HCT116 (cell line): ENCODE results near the gene MYLK4. TPM values are rescaled to one million over a fixed set of nuclear protein-coding genes. Genes with fewer than 3 reads are reported as not detected.

ENCODE experiments used
- ATAC-seq: fragments of 200-7000 bp; cut with Tn5 transposase; 2 replicates; pipeline ENCODE4 v1.9.1; 2020; ENCODE audit warnings: mild to moderate bottlenecking, moderate library complexity
- BruUV-seq: library from RNA; stranded (reverse); fragments of 400-500 nt; replicated peaks from 2 replicates; lab custom pipeline; 2021; lab: Mats Ljungman, UMichigan
- CTCF ChIA-PET: fragments of 300-600 bp; sonication (Branson Sonifier 250); formaldehyde crosslinking; loops from one replicate; lab custom pipeline; 2021; ENCODE audit warnings: antibody characterized with exemption; lab: Charles Lee
- POLR2A ChIA-PET: fragments of 300-600, 350-600 bp; sonication (Branson Sonifier 250); formaldehyde crosslinking; loops from one replicate; lab custom pipeline; 2021; ENCODE audit warnings: antibody characterized with exemption; lab: Charles Lee
- RAD21 ChIA-PET, 2 experiments: fragments of 300-600 bp; sonication (Branson Sonifier 250); formaldehyde crosslinking; loops; one replicate each; lab custom pipeline; 2023; ENCODE audit warnings: low total read pairs in 2 of 2; ENCODE audit not compliant: uncharacterized antibody in 2 of 2, unreplicated experiment in 2 of 2, low non-redundant PET in 1 of 2; lab: Charles Lee
- DNase-seq: peaks from one replicate; pipeline ENCODE4 v3.0.0-alpha.2; 2010; ENCODE audit warnings: low read depth, low spot score
- H2AFZ ChIP-seq: fragments of 200-600 bp; shearing (Covaris generic), sonication (generic); 2 replicates; pipeline ENCODE4 v1.6.1; 2017; ENCODE audit warnings: low read depth, mixed run types, mixed read lengths, antibody characterized with exemption, low read length; ENCODE audit not compliant: poor library complexity, severe bottlenecking
- H3K27ac ChIP-seq: 2 replicates; pipeline ENCODE4 v1.5.1; 2012; ENCODE audit warnings: low read depth, low read length
- H3K27me3 ChIP-seq: fragments of 200-600 bp; sonication (generic); 2 replicates; pipeline ENCODE4 v1.6.1; 2016; ENCODE audit warnings: mixed run types, low read length, mixed read lengths; ENCODE audit not compliant: insufficient read depth
- H3K36me3 ChIP-seq, 2 experiments: fragments of 200-500 bp in 1 of 2; fragments of 200-600 bp in 1 of 2; sonication (Bioruptor generic) in 1 of 2; sonication (generic) in 1 of 2; 2 replicates each; pipeline versions ENCODE4 v1.5.1 to v1.6.1; 2014 to 2016; ENCODE audit warnings: low read length in 2 of 2, inconsistent platforms in 1 of 2, mixed read lengths in 1 of 2, mixed run types in 1 of 2; ENCODE audit not compliant: insufficient read depth in 2 of 2, control insufficient read depth in 1 of 2
- H3K4me1 ChIP-seq, 2 experiments: fragments of 200-600 bp in 1 of 2; sonication (generic) in 1 of 2; 2 replicates each; pipeline versions ENCODE4 v1.5.1 to v1.6.1; 2012 to 2017; ENCODE audit warnings: low read length in 2 of 2, inconsistent platforms in 1 of 2, mild to moderate bottlenecking in 1 of 2, mixed read lengths in 1 of 2, mixed run types in 1 of 2, moderate library complexity in 1 of 2; ENCODE audit not compliant: insufficient read depth in 2 of 2, control insufficient read depth in 1 of 2
- H3K4me2 ChIP-seq: fragments of 200-600 bp; sonication (generic); 2 replicates; pipeline ENCODE4 v1.6.1; 2017; ENCODE audit warnings: mixed run types, low read length, mixed read lengths
- H3K4me3 ChIP-seq, 2 experiments: fragments of 200-600 bp in 1 of 2; sonication (generic) in 1 of 2; replicated peaks in 1 of 2; 2 replicates each; pipeline ENCODE4 v1.5.1; 2011 to 2016; ENCODE audit warnings: low read length in 2 of 2, control low read depth in 1 of 2, low read depth in 1 of 2, mild to moderate bottlenecking in 1 of 2, mixed read lengths in 1 of 2, mixed run types in 1 of 2
- H3K79me2 ChIP-seq: fragments of 200-600 bp; sonication (generic); 2 replicates; pipeline ENCODE4 v1.6.1; 2017; ENCODE audit warnings: mild to moderate bottlenecking, mixed run types, low read length, moderate library complexity, mixed read lengths; ENCODE audit not compliant: insufficient read depth
- H3K9ac ChIP-seq: fragments of 200-600 bp; sonication (generic); 2 replicates; pipeline ENCODE4 v1.6.1; 2016; ENCODE audit warnings: low read length, mixed read lengths
- H3K9me2 ChIP-seq: fragments of 200-600 bp; sonication (generic), shearing (Covaris generic); 2 replicates; pipeline ENCODE4 v1.6.1; 2017; ENCODE audit warnings: mixed run types, mild to moderate bottlenecking, moderate library complexity; ENCODE audit not compliant: insufficient read depth
- H3K9me3 ChIP-seq, 2 experiments: fragments of 200-500 bp in 1 of 2; fragments of 200-600 bp in 1 of 2; sonication (Bioruptor generic) in 1 of 2; sonication (generic) in 1 of 2; 2 replicates each; pipeline ENCODE4 v1.6.1; 2014 to 2017; ENCODE audit warnings: low read length in 2 of 2, mixed read lengths in 2 of 2, inconsistent platforms in 1 of 2, low read depth in 1 of 2, mild to moderate bottlenecking in 1 of 2, mixed run types in 1 of 2, moderate library complexity in 1 of 2; ENCODE audit not compliant: control insufficient read depth in 1 of 2, insufficient read depth in 1 of 2
- H4K20me1 ChIP-seq: fragments of 200-600 bp; sonication (generic), shearing (Covaris generic); 2 replicates; pipeline ENCODE4 v1.6.1; 2017; ENCODE audit warnings: mixed run types, mild to moderate bottlenecking, moderate library complexity; ENCODE audit not compliant: insufficient read depth
- CBX3 ChIP-seq: IDR thresholded peaks from 2 replicates; pipeline ENCODE4 v1.6.1; 2012; ENCODE audit warnings: low read depth
- CEBPB ChIP-seq: IDR thresholded peaks from 2 replicates; pipeline ENCODE4 v1.6.1; 2012; ENCODE audit warnings: low read depth
- CTCF ChIP-seq, 3 experiments: fragments of 200-600 bp in 1 of 3; sonication (generic) in 1 of 3; IDR thresholded peaks in 2 of 3; conservative IDR thresholded peaks in 1 of 3; 2 replicates each; pipeline ENCODE4 v1.5.1; 2012 to 2017; ENCODE audit warnings: low read depth in 2 of 3, low read length in 2 of 3, antibody characterized with exemption in 1 of 3, borderline replicate concordance in 1 of 3, control low read depth in 1 of 3, mild to moderate bottlenecking in 1 of 3, mixed read lengths in 1 of 3, mixed run types in 1 of 3, moderate library complexity in 1 of 3; ENCODE audit not compliant: insufficient read depth in 1 of 3
- EGR1 ChIP-seq: IDR thresholded peaks from 2 replicates; pipeline ENCODE4 v1.6.1; 2012; ENCODE audit warnings: low read depth
- EZH2 ChIP-seq: fragments of 200-600 bp; sonication (generic); IDR thresholded peaks from 2 replicates; pipeline ENCODE4 v1.6.1; 2017; ENCODE audit warnings: antibody characterized with exemption, mixed run types
- EZH2phosphoT487 ChIP-seq: fragments of 200-600 bp; IDR thresholded peaks from 2 replicates; pipeline ENCODE4 v1.6.1; 2018; ENCODE audit warnings: antibody characterized with exemption, borderline replicate concordance
- FOSL1 ChIP-seq: IDR thresholded peaks from 2 replicates; pipeline ENCODE4 v1.6.1; 2012; ENCODE audit warnings: low read depth
- MAX ChIP-seq: IDR thresholded peaks from 2 replicates; pipeline ENCODE4 v1.6.1; 2012
- POLR2AphosphoS5 ChIP-seq: IDR thresholded peaks from 2 replicates; pipeline ENCODE4 v1.6.1; 2011; ENCODE audit warnings: mild to moderate bottlenecking, low read depth, low read length, moderate library complexity
- RAD21 ChIP-seq: IDR thresholded peaks from 2 replicates; pipeline ENCODE4 v1.6.1; 2012; ENCODE audit warnings: low read depth, mild to moderate bottlenecking
- SP1 ChIP-seq: IDR thresholded peaks from 2 replicates; pipeline ENCODE4 v1.6.1; 2012; ENCODE audit warnings: low read depth
- YY1 ChIP-seq: IDR thresholded peaks from 2 replicates; pipeline ENCODE4 v1.6.1; 2011; ENCODE audit warnings: low read length, low read depth, moderate library complexity, mild to moderate bottlenecking; ENCODE audit not compliant: insufficient replicate concordance; ENCODE audit errors: extremely low read depth
- ZNF274 ChIP-seq: fragments of 200-500 bp; sonication (Bioruptor generic); IDR thresholded peaks from 2 replicates; pipeline ENCODE4 v1.6.1; 2014; ENCODE audit warnings: mild to moderate bottlenecking, low read depth, low read length, inconsistent platforms
- intact Hi-C: fragments of 100-400 bp; cut with micrococcal nuclease; formaldehyde crosslinking; loops from 2 replicates; pipeline ENCODE4 v1.10.0; 2022
- total RNA-seq: library from RNA; stranded (reverse); gene quantifications from one replicate; pipeline ENCODE4 v1.2.1, GENCODE V29; 2021; ENCODE audit not compliant: unreplicated experiment

MYLK4 gene
- total RNA-seq, 1 experiment from 2014 or later: 0.27 TPM

GRCh38 chr6:2641044-2641725, 109.5 kb downstream of the MYLK4 start:
- Histone ChIP-seq H3K4me2 (no peak overlapping the region), H3K36me3 (no peaks in the 10 kb centered on the region), H4K20me1 (no peaks in the 10 kb centered on the region), H2AFZ (no peak overlapping the region), H3K27me3 (no peaks in the 10 kb centered on the region), H3K9me3 (no peaks in the 10 kb centered on the region), H3K4me1 (no peaks in the 10 kb centered on the region), H3K9ac (no peak overlapping the region), H3K9me2 (no peaks in the 10 kb centered on the region), H3K4me3 (no peak overlapping the region), H3K27ac (no peak overlapping the region), H3K79me2 (no peaks in the 10 kb centered on the region)
- intact Hi-C loops: no loop called here
- ChIA-PET CTCF (no interaction called here), POLR2A (no interaction called here), RAD21 (no interaction called here)
- no TSS peak for BruUV-seq
- DNase-seq: no peak
- no peak for ATAC-seq
- TF ChIP-seq YY1 (no peak), EZH2phosphoT487 (no peak), FOSL1 (no peak), CBX3 (no peak)
- TF ChIP-seq, all 23 proteins: peak for 0

DNA sequence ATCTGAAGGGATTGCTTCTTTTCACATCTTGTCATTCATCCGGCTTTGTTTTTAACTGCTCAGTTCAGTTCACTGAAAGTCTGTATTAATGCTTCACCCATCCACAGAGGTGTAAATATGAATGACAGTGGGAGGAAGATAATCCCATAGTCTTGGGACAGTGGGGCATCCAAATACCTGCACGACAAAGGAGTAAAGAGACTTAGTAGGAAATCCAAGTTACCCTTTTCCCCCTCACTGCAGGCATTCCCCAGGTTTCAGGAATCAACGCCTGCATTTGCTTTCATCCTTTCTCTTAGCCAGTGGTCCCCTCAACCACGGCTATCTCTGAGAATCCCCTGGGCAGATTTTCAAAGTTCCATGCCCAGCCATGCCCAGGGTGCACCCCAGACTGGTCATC, 110.2 kb downstream of the MYLK4 start:
- TF ChIP-seq CTCF (IDR thresholded peaks at IDR 0.05 in 2 of 3, conservative IDR thresholded peaks at IDR 0.05 in 1 of 3; ENCODE audit: borderline replicate concordance in 1 of 3, insufficient read depth in 1 of 3, low read depth in 2 of 3, low read length in 2 of 3): no peak
- no peak for TF ChIP-seq ZNF274
- TF ChIP-seq EGR1: no peak
- TF ChIP-seq SP1: no peak
- no peak for TF ChIP-seq EZH2
- TF ChIP-seq CEBPB: no peak
- no peak for TF ChIP-seq MAX
- TF ChIP-seq POLR2AphosphoS5: no peak
- no peak for TF ChIP-seq RAD21
- TF ChIP-seq, all 23 proteins: peak for 0
- CTCF ChIA-PET: no interaction called here
- POLR2A ChIA-PET: no interaction called here
- Histone ChIP-seq H3K27me3 (no peaks in the 10 kb centered on the region), H3K4me2 (no peak overlapping the region), H3K9ac (no peak overlapping the region), H3K4me1 (no peaks in the 10 kb centered on the region), H3K9me3 (no peaks in the 10 kb centered on the region), H3K36me3 (no peaks in the 10 kb centered on the region), H3K27ac (no peak overlapping the region), H3K79me2 (no peaks in the 10 kb centered on the region), H2AFZ (no peak overlapping the region), H4K20me1 (no peaks in the 10 kb centered on the region), H3K4me3 (no peak overlapping the region), H3K9me2 (no peaks in the 10 kb centered on the region)
- RAD21 ChIA-PET: no interaction called here
- no TSS peak for BruUV-seq
- intact Hi-C loops: no loop called here
- DNase-seq (no peak), ATAC-seq (no peak)
